HG03060 (cell line): ENCODE data around the gene ASPDH.
"Not testable (repeated sequence)": the region's sequence is repeated elsewhere in the genome, so short reads cannot be mapped to it uniquely, and the experiment has no call there.

Source experiments
- ATAC-seq: cut with Tn5 transposase; IDR thresholded peaks from one replicate; pipeline ENCODE4 v1.9.1; 2021; ENCODE audit warnings: low read depth, moderate number of reproducible peaks; ENCODE audit not compliant: unreplicated experiment

Gene ASPDH

GRCh38 chr19:50548191-50549058 lies 34.7 kb upstream of the ASPDH start:
- no peak for ATAC-seq

GRCh38 chr19:50547385-50548190 lies 33.9 kb upstream of the ASPDH start:
- ATAC-seq: no peak

GRCh38 chr19:50546527-50547221 lies 33.0 kb upstream of the ASPDH start:
- ATAC-seq: no peak

- no peak for ATAC-seq
These were observed 29.2 kb upstream of the ASPDH start for GRCh38 chr19:50542943-50543342.

- ATAC-seq: no peak
These were observed 24.1 kb upstream of the ASPDH start for GRCh38 chr19:50537769-50538230.

- ATAC-seq: no peak
These were observed 23.6 kb upstream of the ASPDH start for GRCh38 chr19:50537306-50537685.

- ATAC-seq: no peak
These were observed 23.1 kb upstream of the ASPDH start for GRCh38 chr19:50536662-50537305.

- ATAC-seq: no peak
These were observed 22.0 kb upstream of the ASPDH start for GRCh38 chr19:50535672-50536187.

- ATAC-seq: no peak
These were observed 20.8 kb upstream of the ASPDH start for GRCh38 chr19:50534478-50534877.

- ATAC-seq: no peak
These were observed 19.2 kb upstream of the ASPDH start for GRCh38 chr19:50532952-50533351.

GRCh38 chr19:50531171-50531612 lies 17.5 kb upstream of the ASPDH start:
- ATAC-seq: no peak

GRCh38 chr19:50528052-50528451 lies 14.3 kb upstream of the ASPDH start:
- not testable (repeated sequence) for ATAC-seq

- no peak for ATAC-seq
These were observed 9.2 kb upstream of the ASPDH start for GRCh38 chr19:50522881-50523280.

GRCh38 chr19:50520822-50521465 lies 7.2 kb upstream of the ASPDH start:
- ATAC-seq: no peak

- ATAC-seq: no peak
These were observed 5.4 kb upstream of the ASPDH start for GRCh38 chr19:50519006-50519575.

GRCh38 chr19:50518091-50519005 lies 4.6 kb upstream of the ASPDH start:
- no peak for ATAC-seq

- no peak for ATAC-seq
These were observed 4.0 kb upstream of the ASPDH start for GRCh38 chr19:50517704-50518075.

GRCh38 chr19:50516964-50517703 lies 3.4 kb upstream of the ASPDH start:
- no peak for ATAC-seq
